Mucosa of stomach (tissue), 1 donor: Measurements from ENCODE around the gene CAPN7.

Source experiments
- H3K27me3 ChIP-seq: one replicate; pipeline ENCODE4 v1.7.0; 2013; ENCODE audit warnings: mild to moderate bottlenecking, low read length; ENCODE audit not compliant: control insufficient read depth, insufficient read depth
- H3K36me3 ChIP-seq: one replicate; pipeline ENCODE4 v1.7.0; 2013; ENCODE audit warnings: low read length; ENCODE audit not compliant: control insufficient read depth, insufficient read depth
- H3K4me1 ChIP-seq: one replicate; pipeline ENCODE4 v1.7.0; 2013; ENCODE audit warnings: mild to moderate bottlenecking, low read length; ENCODE audit not compliant: control insufficient read depth, insufficient read depth
- H3K4me3 ChIP-seq: one replicate; pipeline ENCODE4 v1.7.0; 2013; ENCODE audit warnings: low read length
- H3K9ac ChIP-seq: one replicate; pipeline ENCODE4 v1.7.0; 2013; ENCODE audit warnings: mild to moderate bottlenecking, low read length, moderate library complexity
- H3K9me3 ChIP-seq: one replicate; pipeline ENCODE4 v1.7.0; 2013; ENCODE audit warnings: mild to moderate bottlenecking, low read length, moderate library complexity; ENCODE audit not compliant: control insufficient read depth
- donor health status: Pancreatic carcinoma.

The CAPN7 gene

DNA sequence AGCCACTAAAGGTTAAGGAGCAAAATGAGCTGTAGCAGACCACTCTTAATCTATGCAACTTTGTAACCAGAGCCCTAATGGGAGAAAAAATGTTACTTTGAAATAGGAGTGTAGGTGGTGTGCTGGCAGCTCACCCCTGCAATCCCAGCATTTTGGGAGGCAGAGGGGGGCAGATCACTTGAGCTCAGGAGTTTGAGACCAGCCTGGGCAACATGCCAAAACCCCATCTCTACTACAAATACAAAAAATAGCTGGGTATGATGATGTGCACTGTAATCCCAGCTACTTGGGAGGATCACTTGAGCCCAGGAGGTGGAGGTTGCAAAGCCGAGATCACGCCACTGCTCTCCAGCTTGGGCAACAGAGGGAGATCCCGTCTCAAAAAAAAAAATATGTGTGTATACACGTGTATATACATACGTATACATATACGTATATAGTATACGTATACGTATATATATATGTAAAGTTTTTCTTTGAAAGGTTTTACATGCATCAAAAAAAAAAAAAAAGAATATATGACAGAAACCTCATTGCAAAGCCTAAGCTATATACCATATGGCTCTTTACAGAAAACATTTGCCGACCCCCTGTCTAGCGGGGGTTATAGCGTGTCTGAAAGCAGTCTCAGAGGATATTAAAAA, 15.7 kb downstream of the CAPN7 start:
- no peaks in the 10 kb centered on the region for H3K27me3 ChIP-seq

DNA sequence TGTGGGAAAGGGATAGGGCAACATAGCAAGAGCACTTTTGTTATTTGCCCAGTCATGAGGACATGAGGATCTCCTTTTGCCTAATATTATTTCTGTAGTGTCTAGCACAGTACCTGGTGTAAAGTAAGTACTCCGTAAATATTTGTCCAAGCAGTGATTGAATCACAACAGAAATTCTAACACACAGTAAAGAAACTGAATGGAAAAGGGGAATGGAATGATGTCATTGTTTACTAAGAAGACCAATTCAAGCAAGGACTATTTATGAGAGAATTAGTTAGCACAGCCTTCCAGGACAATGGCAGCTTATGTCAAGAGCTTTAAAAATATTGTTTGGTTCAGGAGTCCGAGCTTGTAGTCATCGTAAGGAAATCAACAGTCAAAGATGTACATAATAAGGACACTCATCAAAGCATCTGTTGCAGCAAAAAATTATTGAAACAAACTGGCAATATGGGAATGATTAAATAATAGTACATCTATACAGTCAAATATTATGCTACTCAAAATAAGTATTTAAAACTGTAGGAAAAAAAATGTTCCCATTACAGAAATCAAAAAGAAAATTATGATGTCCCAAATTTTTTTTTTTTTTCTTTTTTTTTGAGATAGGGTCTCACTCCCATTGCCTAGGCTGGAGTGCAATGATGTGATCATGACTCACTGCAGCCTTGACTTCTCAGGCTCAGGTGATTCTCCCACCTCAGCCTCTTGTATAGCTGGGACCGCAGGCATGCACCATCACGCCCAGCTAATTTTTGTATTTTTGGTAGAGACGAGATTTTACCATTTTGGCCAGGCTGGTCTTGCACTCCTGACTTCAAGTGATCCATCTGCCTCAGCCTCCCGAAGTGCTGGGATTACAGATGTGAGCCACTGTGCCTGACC, 17.9 kb downstream of the CAPN7 start:
- Histone ChIP-seq H3K36me3 (peaks cover 5% of the 10 kb centered on the region), H3K9me3 (no peaks in the 10 kb centered on the region), H3K4me1 (no peaks in the 10 kb centered on the region), H3K27me3 (no peaks in the 10 kb centered on the region), H3K9ac (no peak overlapping the region), H3K4me3 (no peak overlapping the region)

More for the DNA sequence above, 15.7 kb downstream of the CAPN7 start:
- H3K9ac ChIP-seq = no peak overlapping the region
- no peaks in the 10 kb centered on the region for H3K36me3 ChIP-seq
- no peaks in the 10 kb centered on the region for H3K4me1 ChIP-seq
- H3K4me3 ChIP-seq = no peak overlapping the region
- H3K9me3 ChIP-seq = no peaks in the 10 kb centered on the region

- Histone ChIP-seq H3K9me3 (no peaks in the 10 kb centered on the region), H3K4me3 (no peak overlapping the region), H3K4me1 (no peaks in the 10 kb centered on the region), H3K27me3 (no peaks in the 10 kb centered on the region), H3K9ac (no peak overlapping the region), H3K36me3 (peaks cover 5% of the 10 kb centered on the region)
These were observed 22.1 kb downstream of the CAPN7 start for GRCh38 chr3:15228147-15228546.

GRCh38 chr3:15229262-15229661, 23.2 kb downstream of the CAPN7 start:
- Histone ChIP-seq H3K9me3 (no peaks in the 10 kb centered on the region), H3K36me3 (peaks cover 5% of the 10 kb centered on the region), H3K9ac (no peak overlapping the region), H3K27me3 (no peaks in the 10 kb centered on the region), H3K4me1 (no peaks in the 10 kb centered on the region), H3K4me3 (no peak overlapping the region)

DNA sequence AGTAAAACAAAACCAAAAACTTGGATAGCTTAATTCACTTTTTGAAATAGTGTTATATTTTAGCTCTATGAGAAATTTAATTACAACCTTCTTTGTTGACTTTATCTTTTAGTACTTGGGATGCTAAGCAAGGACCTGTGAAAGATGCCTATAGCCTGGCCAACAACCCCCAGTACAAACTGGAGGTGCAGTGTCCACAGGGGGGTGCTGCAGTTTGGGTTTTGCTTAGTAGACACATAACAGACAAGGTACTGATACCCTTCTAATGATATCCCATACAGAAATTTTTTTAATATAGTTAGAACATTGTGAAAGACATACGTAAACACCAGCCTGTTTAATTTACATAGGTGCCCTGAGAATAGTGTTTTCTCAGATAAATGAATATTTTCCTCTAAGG, 35.3 kb downstream of the CAPN7 start:
- Histone ChIP-seq H3K4me1 (peaks cover 7% of the 10 kb centered on the region), H3K27me3 (no peaks in the 10 kb centered on the region), H3K4me3 (no peak overlapping the region), H3K9me3 (no peaks in the 10 kb centered on the region), H3K36me3 (peaks cover 3% of the 10 kb centered on the region), H3K9ac (no peak overlapping the region)

GRCh38 chr3:15243822-15244482, 37.9 kb downstream of the CAPN7 start:
- H3K4me3 ChIP-seq = no peak overlapping the region
- no peak overlapping the region for H3K9ac ChIP-seq
- no peaks in the 10 kb centered on the region for H3K36me3 ChIP-seq
- H3K27me3 ChIP-seq = no peaks in the 10 kb centered on the region
- H3K9me3 ChIP-seq = no peaks in the 10 kb centered on the region
- peaks cover 8% of the 10 kb centered on the region for H3K4me1 ChIP-seq

GRCh38 chr3:15246186-15246585, 40.1 kb downstream of the CAPN7 start:
- no peak overlapping the region for H3K9ac ChIP-seq
- no peaks in the 10 kb centered on the region for H3K9me3 ChIP-seq
- no peak overlapping the region for H3K4me3 ChIP-seq
- no peaks in the 10 kb centered on the region for H3K27me3 ChIP-seq
- peaks cover 8% of the 10 kb centered on the region for H3K4me1 ChIP-seq
- peaks cover 2% of the 10 kb centered on the region for H3K36me3 ChIP-seq

- peaks cover 5% of the 10 kb centered on the region for H3K36me3 ChIP-seq
- H3K27me3 ChIP-seq = no peaks in the 10 kb centered on the region
- no peaks in the 10 kb centered on the region for H3K4me1 ChIP-seq
- no peak overlapping the region for H3K9ac ChIP-seq
- H3K4me3 ChIP-seq = no peak overlapping the region
- no peaks in the 10 kb centered on the region for H3K9me3 ChIP-seq
These were observed 47.1 kb downstream of the CAPN7 start for GRCh38 chr3:15253023-15253697.

DNA sequence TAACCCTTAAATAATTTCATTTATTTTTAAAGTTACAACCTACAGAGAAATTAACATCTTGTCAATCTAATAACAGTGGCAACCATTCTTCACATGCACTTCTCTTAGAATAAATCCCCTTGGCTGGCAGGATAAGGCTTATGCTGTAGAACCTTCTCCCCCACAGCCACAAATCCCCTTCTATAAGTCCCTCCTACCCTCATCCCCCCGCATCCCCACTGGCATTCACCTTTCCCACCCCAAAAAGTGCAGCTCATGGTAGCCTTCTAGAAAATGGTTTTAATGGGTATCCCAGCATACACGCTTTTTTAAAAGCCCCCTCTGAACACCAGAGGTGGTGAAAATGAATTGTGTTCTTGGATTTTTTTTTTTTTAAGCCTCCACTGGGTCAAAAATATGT, 49.2 kb downstream of the CAPN7 start:
- Histone ChIP-seq H3K4me1 (no peaks in the 10 kb centered on the region), H3K9me3 (no peaks in the 10 kb centered on the region), H3K27me3 (no peaks in the 10 kb centered on the region), H3K9ac (no peak overlapping the region), H3K4me3 (no peak overlapping the region), H3K36me3 (peaks cover 9% of the 10 kb centered on the region)

DNA sequence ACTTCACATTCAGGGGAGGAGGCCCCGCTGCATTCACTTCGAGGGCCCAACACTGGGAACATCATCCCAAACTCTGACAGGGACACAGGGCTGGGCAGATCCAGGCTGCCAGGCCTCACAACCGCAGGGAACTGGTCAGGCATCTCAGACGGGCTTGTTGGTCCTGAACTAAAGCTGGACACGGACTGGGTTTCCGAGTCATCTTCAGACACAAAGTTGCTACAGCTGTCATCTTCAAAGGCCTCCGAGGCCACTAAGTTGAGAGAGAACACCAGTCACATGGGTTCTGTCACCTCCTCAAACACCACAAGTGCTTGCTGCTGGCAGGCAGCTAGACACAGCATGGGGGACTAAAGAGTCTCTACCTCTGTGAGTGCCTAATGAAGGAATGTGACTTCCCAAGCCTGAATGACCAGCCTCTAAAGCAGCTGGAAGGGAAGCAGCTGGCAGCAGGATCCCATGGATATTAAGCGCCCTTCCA, 50.9 kb downstream of the CAPN7 start:
- Histone ChIP-seq H3K9ac (no peak overlapping the region), H3K4me1 (no peaks in the 10 kb centered on the region), H3K9me3 (no peaks in the 10 kb centered on the region), H3K4me3 (no peak overlapping the region), H3K27me3 (no peaks in the 10 kb centered on the region), H3K36me3 (peaks cover 4% of the 10 kb centered on the region)

DNA sequence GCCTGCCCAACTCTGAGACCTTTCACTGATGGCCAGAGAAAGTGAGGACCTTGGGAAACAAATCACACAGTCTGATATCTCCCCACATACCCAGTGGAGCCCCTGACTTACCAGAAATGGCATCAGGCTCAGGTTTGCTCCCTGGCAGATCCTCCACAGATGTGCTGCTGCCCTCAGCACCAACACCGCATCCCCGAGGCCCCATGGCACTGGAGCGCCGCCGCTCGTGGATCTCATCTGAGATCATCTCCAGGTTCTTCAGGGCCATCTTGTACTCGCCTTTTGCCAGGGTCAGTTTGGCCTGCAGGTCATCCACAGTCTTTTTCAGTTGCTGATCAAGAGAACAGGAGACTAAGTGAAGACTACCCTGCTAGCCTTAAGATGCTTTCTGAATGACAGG, 52.7 kb downstream of the CAPN7 start:
- H3K9me3 ChIP-seq = no peaks in the 10 kb centered on the region
- peaks cover 4% of the 10 kb centered on the region for H3K36me3 ChIP-seq
- H3K4me3 ChIP-seq = no peak overlapping the region
- H3K27me3 ChIP-seq = no peaks in the 10 kb centered on the region
- no peaks in the 10 kb centered on the region for H3K4me1 ChIP-seq
- no peak overlapping the region for H3K9ac ChIP-seq
